SW 1271 (cell line): ENCODE results near the gene CERS6.
"Not testable (repeated sequence)": the region's sequence is repeated elsewhere in the genome, so short reads cannot be mapped to it uniquely, and the experiment has no call there.

ENCODE experiments used
- DNase-seq, 2 experiments: peaks; one replicate each; lab custom pipeline; 2025; lab: John Stamatoyannopoulos, UW

Gene CERS6

DNA sequence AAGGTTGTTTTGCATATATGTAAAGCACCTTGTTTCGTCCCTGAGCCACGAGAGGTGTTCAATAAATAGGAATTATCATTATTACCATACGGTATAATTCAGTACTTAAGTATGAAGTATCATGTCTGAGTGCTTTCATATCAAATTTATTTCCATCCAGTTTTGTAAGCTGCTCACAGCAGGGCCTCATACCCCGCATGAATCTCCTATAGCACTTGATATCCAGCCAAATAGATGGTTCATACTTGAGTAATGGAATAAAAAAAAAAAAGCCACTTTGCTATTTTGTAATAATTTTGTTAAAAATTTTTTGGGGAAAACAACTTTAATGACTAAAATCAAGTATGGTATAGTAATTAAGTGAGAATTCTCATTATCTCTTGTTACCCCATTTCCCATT lies 185.6 kb downstream of the CERS6 start:
- no peak for DNase-seq

DNA sequence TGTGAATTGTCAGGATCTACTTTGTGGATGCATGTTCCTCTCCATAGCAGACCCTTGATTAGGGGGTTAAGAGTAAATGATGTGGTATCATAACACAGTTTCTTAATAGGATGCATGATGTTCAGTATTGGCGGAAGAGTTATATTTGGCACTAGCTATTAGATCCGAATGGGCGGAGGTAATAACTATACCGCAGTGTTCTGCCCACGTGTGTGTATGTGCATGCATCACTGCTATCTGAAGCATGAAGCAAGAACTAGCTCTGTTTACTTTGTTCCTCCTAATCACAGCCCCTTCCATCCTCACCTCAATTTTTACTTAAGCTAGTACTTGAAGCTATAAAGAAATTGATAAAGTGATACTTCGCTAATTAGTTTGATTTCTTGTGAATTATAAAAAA lies 186.8 kb downstream of the CERS6 start:
- DNase-seq, result no peak

DNA sequence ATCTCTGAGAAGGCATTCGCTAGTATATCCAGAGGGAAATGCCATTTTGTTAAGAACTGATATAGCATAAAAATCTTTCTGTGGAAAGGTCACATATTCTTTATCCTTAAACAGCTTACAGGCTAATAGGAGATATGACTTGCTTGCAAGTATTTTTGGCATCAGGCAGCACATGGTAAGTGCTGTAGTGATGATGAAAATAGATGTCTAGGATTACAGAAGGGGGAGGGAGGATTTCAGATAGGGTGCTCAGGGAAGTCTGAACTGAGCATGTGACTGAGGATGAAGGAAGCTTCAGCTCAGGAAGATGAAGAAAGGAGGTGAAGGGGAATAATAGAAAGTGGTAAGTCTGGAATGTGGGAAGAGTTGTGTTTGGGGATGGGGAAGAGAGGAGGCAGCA lies 187.9 kb downstream of the CERS6 start:
- no peak for DNase-seq

DNA sequence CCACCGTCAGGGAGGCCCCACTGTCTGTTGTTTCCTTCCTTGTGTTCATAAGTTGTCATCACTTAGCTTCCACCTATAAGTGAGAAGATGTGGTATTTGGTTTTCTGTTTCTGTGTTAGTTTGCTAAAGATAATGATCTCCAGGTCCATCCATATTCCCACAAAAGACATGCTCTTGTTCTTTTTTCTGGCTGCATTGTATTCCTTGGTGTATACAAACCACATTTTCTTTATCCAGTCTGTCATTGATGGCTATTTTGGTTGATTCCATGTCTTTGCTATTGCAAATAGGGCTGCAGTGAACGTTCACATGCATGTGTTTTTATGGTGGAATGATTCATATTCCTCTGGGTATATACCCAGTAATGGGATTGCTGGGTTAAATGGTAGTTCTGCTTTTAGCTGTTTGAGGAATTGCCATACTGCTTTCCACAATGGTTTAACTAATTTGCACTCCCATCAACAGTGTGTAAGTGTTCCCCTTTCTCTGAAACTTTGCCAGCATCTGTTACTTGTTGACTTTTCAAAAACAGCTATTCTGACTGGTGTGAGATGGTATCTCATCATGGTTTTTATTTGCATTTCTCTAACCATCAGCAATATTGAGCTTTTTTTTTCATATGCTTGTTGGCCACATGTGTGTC lies 189.7 kb downstream of the CERS6 start:
- DNase-seq, result no peak

DNA sequence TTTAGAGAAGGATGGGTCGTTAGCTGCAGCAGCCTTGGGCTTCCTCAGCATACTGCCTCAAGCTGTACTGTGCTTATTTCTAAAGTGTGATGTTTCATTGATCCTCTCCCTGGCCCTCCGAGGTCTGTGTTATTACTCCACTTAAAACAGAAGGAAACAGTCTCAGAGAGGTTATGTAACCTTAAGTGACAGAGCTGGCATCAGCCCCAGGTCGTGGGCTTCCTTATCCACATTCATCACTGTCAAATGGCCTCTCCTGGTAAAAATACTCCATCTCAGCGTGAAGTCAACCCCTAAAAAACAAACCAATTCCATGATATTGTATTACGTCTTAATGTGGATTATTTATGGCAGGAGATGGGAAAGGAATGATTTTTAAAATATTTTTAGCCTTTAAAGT lies 193.0 kb downstream of the CERS6 start:
- DNase-seq, result no peak

DNA sequence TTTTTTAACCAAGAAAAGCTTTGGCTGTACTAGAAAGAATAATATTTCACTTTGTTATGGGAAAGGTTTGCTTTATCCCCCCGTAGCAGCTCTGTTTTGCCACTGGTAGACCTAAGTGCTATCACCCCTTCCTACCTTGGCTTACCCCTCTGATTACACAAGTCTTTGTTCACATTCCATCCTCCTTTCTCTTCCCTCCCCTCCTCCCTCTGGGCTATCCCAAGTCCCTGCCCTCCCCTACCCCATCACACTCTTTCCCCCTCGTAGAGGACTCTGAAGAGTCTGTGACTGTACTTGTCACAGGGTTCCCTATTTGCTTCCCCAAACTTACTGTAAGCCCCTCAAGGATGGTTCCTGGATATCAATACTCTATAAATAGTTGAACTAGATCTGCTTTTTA lies 193.5 kb downstream of the CERS6 start:
- no peak for DNase-seq

DNA sequence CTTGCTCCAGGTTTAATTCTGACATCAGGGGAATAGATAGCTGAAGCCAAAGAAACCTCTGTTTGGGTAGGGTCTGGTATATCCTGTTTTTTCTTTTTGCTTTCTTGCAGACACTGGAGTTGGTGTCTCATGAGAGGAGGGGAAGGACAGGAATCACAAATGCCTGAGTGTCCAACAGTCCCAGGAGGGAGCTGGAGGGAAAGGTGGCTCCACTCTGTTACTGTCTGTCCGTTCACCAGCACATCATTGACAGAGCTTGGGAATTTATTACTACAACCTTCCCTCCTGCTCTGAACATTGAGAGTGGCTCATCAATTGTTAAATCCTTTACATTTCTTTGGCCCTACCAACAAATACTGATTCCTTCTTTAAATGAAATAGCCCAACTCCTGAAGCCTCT lies 194.1 kb downstream of the CERS6 start:
- DNase-seq, result no peak

DNA sequence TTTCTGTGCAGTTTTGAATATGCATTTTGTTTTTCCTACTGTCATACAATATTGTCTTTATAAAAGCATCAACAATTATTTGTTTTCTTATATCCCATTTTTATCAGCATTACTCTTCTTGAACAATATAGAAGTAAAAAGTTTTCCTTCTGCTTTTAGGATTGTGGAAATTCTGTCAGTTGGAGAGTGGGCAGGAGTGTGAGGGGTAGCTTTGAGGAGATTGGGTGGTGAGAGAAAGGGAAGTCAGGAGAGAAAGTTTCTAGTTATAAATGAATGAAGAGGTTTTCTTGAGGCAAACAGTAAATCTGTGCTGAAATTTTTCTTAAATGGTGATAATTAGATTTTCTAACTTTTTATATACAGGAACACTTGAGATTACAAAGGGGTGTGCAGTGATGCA lies 194.7 kb downstream of the CERS6 start:
- DNase-seq, result no peak

DNA sequence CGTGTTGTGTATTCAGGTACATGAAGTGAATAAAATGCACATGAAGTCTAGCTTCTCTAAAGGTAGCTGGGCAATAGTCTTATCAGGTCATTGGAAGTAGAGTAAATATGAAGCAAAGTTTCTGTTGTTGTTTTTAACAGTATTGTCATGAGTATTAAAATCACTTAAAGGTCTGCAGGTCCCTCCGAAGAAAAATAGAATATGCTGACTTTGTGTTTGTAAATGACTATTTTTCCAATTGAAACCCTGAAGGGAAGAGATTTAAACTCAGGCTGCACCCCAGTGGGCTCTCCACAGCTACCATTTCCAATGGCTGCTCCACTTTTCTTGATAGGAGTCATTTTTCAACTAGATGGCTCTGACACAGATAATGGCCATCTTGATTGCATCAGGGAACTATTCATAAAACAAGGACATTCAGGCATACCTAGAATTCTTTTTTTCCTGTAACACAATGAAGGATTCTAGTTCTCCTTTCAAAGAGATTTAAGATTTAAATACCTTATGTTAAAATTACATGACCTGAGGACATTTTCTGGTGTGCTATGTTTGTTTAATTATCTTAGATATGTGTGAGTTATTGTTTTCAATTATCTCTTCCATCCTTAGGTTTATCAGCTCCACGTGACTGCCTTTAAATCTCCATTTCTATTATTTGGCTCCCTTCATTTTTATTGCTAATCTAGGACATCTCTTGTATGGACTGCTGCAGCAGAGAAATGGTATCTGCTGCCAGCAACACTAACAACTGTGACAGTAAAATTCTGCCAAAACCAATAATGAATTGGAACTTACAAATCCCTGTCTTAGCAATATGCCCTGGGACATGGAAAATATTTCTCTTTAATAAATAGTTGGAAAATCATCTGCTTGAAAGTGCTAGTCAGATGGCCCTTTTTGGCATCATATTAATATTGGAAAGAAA lies 197.2 kb downstream of the CERS6 start:
- no peak for DNase-seq

DNA sequence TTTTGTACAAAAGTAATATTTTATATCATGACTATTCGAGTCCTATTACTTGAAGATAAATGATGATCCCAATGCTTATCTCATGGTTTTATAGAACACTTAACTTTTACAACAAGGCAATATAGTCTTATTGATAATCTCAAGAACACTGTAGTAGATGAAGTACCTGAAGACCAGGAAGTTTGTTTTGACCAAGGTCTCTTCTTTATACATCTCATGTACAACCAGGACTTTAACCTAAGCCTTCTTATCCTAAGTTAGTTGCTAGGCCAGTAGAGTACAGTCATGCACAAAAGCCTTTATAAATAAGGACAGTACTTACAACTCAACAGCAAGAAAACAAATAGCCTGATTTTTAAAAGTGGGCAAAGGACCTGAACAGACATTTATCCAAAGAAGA lies 198.6 kb downstream of the CERS6 start:
- no peak for DNase-seq

DNA sequence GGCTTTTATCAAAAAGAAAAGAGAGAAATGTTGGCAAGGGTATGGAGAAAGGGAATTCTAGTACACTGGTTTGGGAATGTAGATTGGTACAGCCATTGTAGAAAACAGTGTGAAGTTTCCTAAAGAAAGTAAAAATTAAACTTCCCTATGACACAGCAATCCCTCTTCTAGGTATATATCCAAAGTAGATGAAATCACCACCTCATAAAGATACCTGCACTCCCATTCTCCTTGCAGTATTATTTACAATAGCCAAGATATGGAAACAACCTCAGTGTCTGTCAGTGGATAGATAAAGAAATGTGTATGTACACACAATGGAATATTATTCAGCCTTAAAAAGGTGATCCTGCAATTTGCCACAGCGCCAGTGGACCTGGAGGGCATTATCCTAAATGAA lies 199.1 kb downstream of the CERS6 start:
- DNase-seq, result no peak

DNA sequence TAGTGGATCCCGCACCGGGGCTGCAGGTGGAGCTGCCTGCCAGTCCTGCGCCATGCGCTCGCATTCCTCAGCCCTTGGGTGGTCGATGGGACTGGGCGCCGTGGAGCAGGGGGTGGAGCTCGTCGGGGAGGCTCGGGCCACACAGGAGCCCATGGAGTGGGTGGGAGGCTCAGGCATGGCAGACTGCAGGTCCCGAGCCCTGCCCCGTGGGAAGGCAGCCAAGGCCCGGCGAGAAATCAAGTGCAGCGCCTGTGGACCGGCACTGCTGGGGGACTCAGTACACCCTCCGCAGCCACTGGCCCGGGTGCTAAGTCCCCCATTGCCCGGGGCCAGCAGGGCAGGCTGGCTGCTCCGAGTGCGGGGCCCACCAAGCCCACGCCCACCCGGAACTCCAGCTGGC lies 201.3 kb downstream of the CERS6 start:
- not testable (repeated sequence) for DNase-seq

DNA sequence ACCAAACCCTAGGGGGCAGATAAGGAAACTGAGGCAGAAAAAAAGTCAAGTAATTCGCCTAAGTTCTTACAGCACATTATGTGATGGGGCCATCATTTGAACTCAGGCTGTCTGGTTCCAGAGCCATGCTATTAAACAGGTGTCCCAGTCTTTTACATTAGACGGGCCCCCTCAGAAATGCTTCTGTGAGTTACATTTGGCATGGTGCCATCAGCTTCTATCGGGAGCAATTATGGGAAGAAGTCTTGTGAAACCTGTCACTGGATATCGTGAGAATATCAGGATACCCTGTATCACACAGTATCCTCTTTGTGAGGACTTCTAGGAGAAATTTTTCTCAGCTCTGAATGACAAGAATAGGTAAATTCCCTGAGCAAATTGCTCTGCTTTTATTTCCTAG lies 202.6 kb downstream of the CERS6 start:
- DNase-seq, result no peak

DNA sequence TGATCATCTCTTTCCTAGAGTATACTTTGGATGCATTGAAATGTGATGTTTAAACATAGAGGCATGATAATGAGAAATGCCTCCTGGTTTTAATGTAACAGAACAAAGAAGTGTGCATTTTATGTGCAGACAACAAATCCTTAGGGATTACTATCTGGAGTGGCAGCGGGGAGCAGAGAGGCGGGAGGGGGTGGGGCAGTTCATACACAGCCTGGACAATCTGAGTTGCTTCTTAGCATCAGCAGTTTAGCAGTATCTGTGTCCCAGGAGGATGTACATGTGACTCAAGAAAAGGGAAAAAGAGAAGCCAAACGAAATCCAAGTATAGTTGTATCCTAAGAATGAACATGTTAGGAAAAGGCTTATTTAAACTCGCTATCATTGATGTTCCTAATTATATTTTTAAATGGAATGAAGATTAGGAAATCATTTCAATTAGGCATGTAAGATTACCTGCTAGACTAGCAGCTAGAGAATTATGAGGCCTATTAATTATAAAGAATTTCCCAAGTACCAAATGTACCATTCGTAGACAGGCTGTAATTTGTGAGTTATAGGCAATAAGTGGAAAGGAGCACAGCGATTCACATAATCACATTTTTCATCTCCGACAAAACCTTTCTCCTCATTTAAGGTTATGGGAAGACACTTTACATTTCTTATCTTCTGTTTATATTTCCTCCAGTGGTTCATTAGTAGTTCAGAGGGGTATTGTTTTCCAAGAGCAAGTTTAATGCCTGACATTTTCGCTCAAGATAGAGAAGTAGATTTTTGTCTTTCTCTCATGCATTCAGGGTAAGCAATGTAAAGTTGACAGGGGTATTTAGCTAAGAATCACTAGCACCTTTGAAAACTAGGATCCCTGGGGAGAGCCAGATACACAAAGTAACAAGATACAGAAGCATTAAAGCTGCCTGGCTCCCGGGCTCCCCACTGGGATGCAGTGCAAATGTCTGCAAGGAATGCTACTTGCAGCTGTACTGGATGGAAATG lies 205.1 kb downstream of the CERS6 start:
- DNase-seq, result no peak

DNA sequence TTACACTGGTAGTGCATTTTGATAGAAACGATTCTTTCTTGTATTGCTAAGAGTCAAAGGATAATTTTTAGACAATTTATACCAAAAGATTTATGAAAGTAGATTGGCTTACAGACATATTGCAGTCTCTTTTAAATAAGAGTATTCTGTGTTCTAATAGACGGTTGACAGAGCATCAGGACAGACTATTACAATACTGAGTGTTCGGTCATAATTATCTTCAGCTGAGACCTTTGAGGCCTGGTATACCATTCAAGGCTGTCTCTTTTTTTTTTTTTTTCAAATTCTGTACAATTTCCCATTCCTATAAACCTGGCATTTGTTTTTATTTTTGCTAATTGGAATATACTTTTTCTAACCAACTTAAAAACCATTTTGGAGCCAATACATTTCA lies 205.8 kb downstream of the CERS6 start:
- no peak for DNase-seq

DNA sequence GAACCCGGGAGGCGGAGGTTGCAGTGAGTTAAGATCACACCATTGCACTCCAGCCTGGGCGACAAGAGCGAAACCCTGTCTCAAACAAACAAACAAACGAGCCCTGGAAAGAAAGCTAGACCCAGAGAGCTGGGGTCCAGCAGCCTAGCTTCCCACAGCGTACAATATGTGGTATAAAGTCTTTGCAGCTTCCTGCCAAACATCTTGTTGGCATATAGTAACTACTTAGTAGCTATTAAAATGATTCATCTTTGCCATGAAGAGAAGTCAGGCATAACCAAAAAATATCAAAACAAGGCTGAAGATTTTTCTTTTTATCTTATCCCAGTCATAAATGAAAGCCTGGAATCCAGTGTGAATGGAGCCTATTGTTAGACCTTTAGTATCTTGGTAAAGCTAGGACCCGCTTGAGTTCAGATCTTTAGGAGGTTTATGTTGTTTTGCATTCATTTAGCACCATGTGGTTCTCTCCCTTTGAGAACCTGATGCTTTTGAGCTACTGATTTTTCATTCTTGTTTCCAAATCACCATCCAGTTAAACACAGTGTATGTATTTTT lies 206.7 kb downstream of the CERS6 start:
- DNase-seq, result no peak

DNA sequence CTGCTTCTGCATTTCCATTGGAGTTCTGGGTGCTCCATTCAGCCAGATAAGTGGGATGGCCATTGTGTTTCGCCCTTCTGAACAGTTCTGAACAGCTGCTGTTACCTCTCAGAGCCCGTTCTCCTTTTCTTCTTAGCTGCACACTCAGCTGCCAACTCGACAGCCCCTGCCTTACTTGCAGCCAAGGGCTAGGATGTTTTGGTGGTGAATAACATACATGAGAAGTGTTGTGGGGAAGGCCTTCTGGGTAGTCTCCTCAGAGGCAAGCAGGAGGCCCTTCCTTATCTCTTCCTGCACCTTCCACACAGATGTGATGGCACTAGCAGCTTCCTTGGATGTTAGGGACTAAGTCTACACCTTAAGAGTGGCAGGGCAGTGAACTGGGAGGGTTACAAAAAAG lies 207.9 kb downstream of the CERS6 start:
- no peak for DNase-seq

DNA sequence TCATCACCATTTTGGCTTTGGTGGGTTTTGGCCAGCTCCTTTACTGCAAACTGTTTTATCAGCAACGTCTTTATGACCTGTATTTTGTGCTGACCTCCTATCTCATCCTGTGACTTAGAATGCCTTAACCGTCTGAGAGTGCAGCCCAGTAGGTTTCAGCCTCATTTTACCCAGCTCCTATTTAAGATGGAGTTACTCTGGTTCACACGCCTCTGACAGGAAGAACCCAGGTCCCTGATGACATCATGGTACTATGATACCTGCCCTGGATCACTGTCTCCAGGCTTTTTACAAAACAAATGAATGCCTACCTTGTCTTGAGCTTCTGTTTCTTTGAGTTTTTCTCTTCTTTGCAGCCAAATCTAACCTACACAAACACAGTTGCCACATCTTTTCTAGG lies 208.6 kb downstream of the CERS6 start:
- not testable (repeated sequence) for DNase-seq

DNA sequence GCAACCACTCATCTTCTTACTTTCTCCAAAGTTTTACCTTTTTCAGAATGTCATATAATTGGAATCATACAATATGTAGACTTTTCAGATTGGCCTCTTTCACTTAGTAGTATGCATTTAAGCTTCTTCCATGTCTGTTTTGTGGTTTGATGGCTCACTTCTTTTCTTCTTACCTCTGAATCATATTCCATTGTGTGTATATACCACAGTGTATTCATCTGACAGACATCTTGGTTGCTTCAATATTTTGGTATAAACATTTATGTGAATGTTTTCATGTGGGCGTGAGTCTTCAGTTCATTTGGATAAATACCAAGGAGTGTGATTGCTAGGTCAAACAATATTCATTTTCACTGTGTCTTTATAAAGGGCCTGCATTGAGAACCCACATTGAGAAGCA lies 210.3 kb downstream of the CERS6 start:
- no peak for DNase-seq

DNA sequence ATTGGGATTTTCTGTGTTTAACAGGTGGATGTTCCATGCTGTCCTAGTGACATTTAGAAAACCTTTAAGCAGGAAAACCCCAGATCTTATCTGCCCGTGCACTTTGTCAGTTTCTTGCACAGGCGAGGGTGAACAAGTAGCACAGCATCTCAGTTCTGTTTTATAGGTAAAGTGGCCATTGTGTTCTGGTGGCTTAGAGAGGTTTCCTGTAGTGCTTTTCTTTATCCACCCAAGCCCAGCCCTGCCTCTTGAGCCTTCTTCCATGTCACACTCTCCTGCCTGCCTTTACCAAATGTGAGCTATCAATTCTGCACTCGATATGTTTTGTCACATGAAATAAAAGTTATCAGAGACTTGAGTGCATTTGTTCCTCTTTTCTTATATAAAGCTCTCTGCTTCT lies 211.1 kb downstream of the CERS6 start:
- no peak for DNase-seq

DNA sequence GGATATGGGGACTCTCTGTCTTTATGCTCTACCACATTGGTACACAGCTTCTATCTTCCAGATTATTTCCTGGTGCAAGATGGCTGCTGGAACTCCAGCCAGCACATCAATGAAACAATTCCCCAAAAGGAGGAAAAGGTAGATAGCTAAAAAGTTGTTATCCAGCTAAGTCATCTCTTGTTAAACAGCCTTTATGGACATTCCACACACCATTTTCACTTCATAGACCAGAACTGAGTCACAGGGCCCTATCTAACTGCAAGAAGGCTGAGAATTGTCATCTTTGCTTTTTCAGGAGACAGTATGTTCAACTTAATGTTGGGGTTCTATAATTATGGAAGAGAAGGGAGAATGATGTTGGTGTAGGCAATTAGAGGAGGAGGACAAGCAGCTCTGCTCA lies 213.1 kb downstream of the CERS6 start:
- no peak for DNase-seq

DNA sequence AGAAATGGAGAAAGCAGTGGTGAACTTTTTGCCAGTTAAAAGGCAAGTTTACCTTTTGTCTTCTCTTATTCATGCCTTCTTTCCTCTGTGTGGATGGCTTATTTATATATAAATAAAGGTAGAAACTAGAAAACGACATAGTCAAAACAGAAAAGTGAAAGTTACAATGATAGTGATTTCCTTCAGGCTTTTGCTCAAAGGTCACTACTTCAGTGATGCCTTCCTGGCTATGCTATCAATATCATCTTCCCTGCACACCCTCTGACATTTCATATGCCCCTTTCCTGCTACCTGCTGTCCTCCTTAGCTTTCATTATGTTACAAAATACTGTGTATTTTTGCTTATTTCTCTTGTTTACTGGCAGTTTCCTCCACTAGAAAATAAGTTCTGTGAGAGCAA lies 214.4 kb downstream of the CERS6 start:
- DNase-seq, result no peak
